ENCODE data around the gene TBC1D22A.

- TF ChIP-seq POLR2A (IDR thresholded peaks at IDR 0.05), result no peak
- TF ChIP-seq EP300 (IDR thresholded peaks at IDR 0.05), result no peak
- TF ChIP-seq CTCF (IDR thresholded peaks at IDR 0.05), result no peak
These were observed 301.2 kb downstream of the TBC1D22A start for GRCh38 chr22:47063606-47064005.

Data from gastroesophageal sphincter (tissue), 3 donors.